ENCODE results near the gene PRRT1. TPM values are rescaled to one million over a fixed set of nuclear protein-coding genes. Genes with fewer than 3 reads are reported as not detected.
A peak's percentile ranks its signal among the peaks of the same experiment; 100 is the strongest.
"Not testable (repeated sequence)": the region's sequence is repeated elsewhere in the genome, so short reads cannot be mapped to it uniquely, and the experiment has no call there.

The PRRT1 gene
- total RNA-seq, result 0.20 TPM

- DNase-seq, result no peak
Measured at GRCh38 chr6:32151863-32152768, at the start of gene PRRT1. Gene PRRT1 (minus strand): TSS chr6:32151939. CDS start chr6:32151827, 112 bp downstream.

DNA sequence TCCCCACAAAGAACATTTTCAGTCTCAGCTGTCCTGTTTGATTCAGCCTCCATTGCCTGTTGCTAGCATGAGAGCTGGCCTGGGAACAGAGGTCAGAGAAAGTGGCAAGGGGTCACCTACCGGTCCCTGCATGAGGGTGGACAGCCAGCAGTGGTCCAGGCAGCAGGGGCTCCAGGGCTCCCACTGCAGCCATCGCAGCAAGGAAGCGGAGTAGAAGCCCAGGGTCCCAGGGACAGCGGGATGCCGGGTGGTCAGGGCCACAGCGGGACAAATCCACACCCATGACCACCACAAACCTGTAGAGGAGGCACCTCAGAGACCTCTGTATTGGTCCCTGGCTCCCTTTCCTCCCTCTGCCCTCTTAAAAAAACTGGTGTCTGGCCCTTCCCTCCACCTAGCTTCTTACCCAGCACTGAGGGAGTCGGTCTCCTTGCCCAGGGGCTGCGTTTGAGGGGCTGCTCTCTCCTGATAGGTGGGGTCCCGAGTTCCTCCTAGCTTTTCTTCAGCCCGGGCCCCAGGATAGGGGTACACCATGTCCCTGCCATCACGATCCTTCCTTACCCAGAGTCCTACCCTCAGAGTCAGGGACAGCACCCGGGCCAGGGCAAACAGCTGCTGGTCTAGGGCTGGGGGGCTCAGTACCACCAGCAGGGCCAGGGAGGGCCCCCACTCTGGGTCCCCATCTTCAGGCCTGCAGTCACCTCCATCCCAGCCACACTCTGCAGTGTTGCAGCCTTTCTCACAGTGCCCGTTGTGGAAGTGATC, 49.2 kb upstream of the PRRT1 start:
- DNase-seq, result no peak

DNA sequence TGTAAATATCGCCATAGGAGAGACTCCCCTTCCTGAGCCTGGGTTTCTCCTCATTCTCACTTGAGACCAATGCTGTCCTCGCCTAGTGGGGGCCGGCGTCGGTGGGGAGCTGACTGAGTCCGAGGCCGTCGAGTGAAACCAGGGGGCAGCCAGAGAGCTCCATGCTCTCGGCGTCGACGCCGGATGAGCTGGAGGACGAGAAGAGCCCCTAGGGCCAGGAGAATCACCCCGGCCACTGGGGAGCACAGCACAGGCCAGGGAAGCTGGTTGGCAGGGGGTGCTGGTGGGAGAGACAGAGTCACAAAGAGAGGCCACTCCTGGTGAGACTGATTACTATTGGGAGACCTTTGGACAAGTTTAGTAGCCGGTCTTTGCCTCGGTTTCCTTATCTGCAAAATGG, 47.1 kb upstream of the PRRT1 start:
- no peak for DNase-seq

DNA sequence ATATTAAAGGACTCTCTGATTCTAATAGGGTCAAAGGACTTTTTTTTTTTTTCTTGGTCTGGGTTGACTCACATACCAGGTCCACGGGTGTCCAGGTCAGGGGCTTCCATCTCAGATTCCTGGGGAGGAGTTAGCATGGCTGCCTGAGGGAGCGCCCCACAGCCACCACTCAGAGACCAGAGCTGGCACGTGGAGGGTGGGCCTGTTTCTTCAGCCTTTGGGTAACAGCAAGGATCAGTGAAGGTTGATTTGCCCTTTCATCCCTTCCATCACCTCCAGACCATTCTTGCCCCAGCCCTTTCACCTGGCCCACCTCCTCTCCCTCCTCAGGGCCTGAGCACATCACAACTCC, 46.6 kb upstream of the PRRT1 start:
- DNase-seq, result no peak

DNA sequence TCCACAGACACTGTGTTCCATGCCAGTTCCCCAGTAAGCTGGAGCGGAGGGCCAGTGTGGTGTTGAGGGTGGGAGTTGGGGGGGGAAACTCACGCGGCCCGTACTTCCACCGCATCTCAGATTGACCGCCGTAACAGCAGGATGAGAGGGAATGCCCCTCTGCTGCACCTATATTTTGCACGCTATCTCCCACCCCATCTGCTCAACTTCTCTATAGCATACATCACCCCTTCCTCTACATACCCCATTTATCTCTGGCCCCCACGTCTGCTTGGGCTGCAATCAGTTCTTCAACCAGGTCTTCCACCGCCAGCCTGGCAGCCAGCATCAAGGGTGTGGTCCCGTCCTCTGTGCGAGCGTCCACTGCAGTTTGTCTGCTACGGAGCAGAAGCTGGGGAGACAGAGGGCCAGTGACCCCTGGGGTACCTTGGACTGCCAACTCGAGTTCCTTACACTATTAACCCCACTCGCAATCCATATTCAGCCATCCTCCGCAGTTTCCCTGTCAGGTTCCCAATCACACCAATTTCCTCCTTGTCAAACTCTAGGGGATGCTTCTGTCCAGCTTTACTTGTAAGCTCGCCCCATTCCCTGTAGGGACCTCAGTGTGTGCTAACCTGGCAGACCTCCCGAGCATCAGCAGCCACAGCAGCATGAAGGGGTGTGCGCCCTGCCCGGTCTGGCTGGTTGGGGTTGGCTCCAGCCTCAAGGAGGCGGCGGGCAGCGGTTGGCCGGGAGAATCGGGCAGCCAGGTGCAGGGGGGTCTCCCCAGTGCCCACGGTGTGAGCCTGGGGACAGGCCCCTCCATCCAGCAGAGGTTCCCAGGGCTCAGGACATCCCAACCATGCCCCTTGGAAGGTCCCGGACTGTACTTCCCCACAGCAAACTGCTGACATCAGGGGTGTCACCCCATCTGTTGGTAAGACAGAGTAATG, 45.2 kb upstream of the PRRT1 start:
- DNase-seq, result peak; percentile 26

DNA sequence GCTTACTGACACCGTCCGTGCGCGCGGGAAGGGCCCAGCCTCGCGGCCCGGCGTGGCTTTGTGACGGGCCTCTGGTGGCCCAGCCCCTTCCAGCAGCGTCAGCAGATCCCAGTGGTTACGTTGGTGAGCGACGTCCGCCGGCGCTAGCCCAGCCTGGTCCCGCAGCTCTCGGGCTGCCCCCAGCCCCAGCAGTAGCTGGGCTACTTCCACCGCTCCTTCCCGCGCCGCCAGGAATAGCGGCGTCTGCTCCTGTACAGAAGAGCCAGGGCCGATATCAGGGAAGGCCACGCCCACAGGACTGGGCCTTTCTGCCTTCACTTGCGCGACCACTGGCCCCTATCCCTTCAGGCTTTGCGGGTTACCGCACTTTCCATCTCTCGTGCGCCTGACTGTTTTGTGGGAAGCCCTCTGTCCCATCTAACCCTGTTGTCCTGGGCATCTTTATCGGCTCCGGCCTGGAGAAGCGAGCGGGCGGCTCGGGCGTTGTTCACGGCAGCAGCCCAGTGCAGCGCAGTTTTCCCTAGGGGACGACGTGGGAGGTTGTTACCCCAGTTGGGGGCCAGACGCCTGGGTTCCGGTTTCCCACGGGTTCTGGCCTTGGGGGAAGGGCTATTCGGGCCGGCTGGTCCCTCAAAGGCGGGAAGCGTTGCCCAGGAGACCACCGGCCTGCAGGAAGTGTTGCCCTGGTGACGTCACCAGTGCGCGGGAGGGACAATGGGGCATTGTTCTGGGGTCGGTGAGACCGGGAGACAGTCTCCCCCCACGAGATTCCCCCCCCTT, 44.4 kb upstream of the PRRT1 start:
- DNase-seq, result peak; percentile 85

GRCh38 chr6:32195652-32195901, 43.8 kb upstream of the PRRT1 start:
- peak; percentile 100 for DNase-seq

- peak; percentile 82 for DNase-seq
Measured at GRCh38 chr6:32194825-32195651, 43.3 kb upstream of the PRRT1 start.

DNA sequence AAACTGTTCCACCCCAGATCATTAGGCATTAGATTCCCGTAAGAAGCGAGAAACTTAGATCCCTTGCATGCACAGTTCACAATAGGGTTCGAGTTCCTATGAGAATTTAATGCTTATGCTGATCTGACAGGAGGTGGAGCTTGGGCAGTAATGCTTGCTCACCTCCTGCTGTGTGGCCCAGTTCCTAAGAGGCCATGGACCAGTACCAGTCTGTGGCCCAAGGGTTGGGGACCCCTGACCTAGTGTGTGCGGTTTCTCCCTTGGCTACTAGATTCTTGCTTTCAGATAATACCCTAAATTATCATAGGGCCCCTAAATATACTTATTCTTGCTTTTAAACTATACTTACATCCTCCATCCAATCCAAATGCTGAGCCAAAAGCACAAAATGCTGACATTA, 42.6 kb upstream of the PRRT1 start:
- DNase-seq, result no peak

DNA sequence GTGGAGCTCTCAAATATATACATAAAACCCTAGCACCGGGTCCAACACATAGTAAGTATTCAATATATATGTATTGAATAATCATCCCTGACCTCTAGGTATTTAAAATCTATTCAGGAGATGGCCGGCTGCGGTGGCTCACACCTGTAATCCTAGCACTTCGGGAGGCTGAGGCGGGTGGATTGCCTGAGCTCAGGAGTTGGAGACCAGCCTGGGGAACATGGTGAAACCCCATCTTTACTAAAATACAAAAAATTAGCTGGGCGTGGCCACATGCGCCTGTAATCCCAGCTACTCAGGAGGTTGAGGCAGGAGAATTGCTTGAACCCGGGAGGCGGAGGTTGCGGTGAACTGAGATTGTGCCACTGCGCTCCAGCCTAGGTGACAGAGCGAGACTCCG, 41.4 kb upstream of the PRRT1 start:
- DNase-seq, result not testable (repeated sequence)

- DNase-seq, result peak; percentile 46
Measured at GRCh38 chr6:32192608-32193039, 40.9 kb upstream of the PRRT1 start, which contains the start of gene GPSM3. Gene GPSM3 (minus strand): TSS chr6:32192643. CDS start chr6:32192513, 130 bp downstream.

- DNase-seq, result no peak
Measured at GRCh38 chr6:32191696-32192607, 40.2 kb upstream of the PRRT1 start.

DNA sequence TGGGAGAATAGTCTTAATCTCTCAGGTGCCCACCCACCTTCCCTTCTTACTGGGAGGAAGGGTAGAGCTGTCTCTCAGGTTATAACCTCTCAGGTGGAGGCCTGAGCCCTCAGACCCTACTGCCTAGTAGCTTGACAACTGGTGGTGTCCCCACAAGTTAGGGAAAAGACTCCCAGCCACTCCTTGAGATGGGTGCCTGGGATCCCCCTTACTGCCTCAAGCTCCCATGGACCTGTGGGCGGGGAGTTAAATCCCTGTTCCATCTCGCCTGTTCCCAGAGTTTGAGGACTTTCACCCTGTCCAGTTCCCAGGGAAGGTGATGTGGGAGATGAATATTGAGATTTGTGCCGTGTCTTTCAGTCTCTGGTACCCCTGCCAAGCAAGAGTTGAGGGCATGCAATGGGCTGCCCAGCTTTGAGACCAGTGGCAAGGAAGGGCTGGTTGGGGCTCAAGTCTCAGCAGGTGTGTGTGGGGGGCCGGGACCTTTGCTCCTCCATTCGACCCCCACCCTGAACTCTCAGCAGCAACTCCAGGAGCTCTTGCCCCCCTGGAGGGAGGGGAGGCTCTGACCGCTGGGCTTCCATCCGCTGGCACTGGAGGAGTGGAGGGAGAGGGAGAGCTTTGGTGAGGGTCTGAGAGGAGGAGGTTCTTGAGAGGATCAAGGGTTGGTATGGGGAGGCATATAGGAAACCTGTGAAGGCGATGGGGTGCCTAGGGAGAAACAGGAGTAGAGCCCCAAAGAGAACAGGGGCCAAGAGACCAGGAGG, 39.4 kb upstream of the PRRT1 start:
- peak; percentile 19 for DNase-seq

DNA sequence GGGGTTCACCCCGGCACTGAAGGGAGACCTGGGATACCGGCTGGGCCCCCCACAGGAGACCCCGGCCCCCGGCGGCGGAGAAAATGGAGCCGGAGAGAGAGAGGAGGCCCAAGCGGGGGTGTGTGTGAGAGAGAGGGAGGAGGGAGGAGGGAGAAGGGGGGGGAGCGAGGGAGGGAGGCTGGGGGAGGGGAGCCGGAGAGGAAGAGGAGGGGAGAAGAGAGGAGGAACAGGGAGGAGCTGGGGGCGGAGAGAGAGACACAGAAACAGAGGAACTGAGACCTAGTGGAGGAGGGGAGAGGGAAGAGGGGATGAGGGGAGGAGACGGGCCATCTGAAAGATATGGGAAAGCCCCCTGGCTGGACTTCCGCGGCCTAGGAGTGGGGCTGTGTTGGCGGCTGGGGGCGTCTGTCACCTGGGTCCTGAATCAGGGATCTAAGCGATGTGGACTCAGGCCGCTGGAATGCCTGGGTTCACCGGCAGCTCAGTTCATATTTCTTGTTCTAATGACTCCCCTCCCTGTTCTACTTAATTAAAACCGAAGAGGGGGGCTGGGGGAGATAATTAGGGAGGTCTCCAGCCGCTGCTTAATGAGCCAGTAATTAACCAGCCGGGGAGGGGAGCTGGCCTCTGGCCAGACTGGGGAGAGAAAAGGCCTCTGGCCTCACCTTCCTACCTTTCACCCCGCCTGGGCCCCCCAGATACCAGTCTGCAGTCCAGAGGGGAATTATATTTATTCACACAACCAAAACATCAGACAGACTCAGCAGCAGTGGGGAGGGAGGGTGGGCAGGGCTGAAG, 38.5 kb upstream of the PRRT1 start, which contains the start of gene PBX2:
Gene PBX2, minus strand, starts transcription at position 149 of the 798 bp plus-strand sequence. CDS start 287 bp downstream, outside the sequence.
- peak; percentile 89 for DNase-seq

- DNase-seq, result no peak
Measured at GRCh38 chr6:32189742-32190053, 38.0 kb upstream of the PRRT1 start.

DNA sequence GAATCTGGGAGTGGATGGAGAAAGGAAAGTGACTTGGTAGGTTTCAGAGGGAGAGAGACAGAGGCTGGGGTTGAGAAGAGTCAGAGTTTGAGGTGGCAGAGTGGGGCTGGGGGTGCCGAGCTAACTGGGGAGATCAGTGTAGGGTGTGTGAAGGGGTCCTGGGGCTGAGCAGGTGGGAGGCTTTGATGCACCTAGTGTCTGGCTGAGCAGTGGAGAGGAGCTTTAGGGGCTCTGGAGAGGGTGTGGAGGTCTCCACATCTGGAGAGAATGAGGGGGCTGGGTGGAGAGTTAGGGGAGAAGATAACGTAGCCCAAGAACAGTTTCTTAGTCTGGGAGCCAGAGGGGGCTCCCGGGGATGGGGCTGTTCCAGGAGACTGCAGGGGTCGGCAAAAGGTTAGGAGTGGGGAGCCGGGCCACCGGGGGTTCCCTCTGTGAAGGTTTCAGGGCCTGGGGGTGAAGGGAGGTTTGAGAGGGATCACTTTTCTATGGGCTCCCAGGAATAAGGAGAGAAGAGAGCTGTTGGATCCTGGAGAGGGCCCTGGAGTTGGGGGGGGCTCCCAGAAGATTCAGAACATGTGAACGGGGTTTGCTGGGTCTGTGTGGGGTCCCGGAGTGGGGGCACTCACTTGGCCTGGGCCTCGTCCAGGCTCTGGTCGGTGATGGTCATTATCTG, 37.5 kb upstream of the PRRT1 start:
- DNase-seq, result no peak

DNA sequence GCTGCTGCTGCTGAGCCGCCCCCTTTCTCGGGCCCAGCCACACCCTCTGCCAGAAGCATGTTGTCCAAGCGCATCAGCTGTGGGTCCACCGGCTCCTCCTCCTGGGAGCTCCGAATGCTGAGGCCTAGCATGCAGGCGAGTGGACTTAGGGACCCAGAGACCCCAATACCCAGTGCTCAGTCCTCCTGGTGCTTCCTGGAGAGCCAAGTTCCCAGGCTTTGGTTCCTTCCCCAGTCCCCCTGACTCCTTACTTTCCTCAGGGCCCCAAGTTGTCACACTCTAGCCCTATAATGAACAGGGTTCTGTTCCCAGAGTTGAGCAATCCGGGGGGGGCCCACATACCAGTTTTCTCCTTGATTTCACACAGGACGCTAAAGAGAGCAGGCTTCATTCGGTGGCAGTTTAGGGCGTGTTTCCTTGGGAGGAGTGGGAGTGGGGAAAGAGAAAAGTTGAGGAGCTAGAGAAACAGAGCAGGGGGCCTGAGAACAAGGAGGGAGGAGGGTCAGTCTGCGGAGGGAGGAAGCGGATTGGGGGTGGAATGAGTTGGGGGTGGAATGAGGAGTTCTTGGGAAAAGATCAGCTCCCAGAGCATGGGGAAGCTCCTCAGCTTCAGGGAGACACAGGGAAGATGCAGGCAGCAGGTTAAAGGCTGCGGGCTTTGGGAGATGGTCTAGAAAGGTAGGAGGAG, 36.8 kb upstream of the PRRT1 start:
- no peak for DNase-seq

Measured in skin of body (tissue), 2 donors.